ENCODE measurements around the gene AZGP1. TPM values are rescaled to one million over a fixed set of nuclear protein-coding genes. Genes with fewer than 3 reads are reported as not detected.
A peak's percentile ranks its signal among the peaks of the same experiment; 100 is the strongest.

The AZGP1 gene
- total and polyA plus RNA-seq, 2 of the 13 experiments (the other 11 are each of a cell fraction or from before 2014, with no cell fraction given) = 93.8 to 229 TPM

GRCh38 chr7:100003711-100004661 is 28.2 kb upstream of the AZGP1 start (continued):
- TF ChIP-seq ZNF687 (CRISPR knock-in tag; IDR thresholded peaks at IDR 0.05) (peak; percentile 94), ZNF280D (CRISPR knock-in tag; IDR thresholded peaks at IDR 0.05) (peak; percentile 78; the same call in 1 of the 2 replicates), KLF13 (CRISPR knock-in tag; IDR thresholded peaks at IDR 0.05) (no peak), ESRRA (CRISPR knock-in tag; IDR thresholded peaks at IDR 0.05; ENCODE audit: low read depth) (peak; percentile 92), SNAI1 (CRISPR knock-in tag; IDR thresholded peaks at IDR 0.05; ENCODE audit: borderline replicate concordance) (no peak), ATF4 (CRISPR knock-in tag; IDR thresholded peaks at IDR 0.05) (peak in 1 of 2 experiments; percentile 76; a peak in 2 of 4 replicates), ZNF749 (CRISPR knock-in tag; IDR thresholded peaks at IDR 0.05; ENCODE audit: borderline replicate concordance) (no peak), FOXO4 (CRISPR knock-in tag; conservative IDR thresholded peaks at IDR 0.05) (no peak)
- TF ChIP-seq, protein P1, sequence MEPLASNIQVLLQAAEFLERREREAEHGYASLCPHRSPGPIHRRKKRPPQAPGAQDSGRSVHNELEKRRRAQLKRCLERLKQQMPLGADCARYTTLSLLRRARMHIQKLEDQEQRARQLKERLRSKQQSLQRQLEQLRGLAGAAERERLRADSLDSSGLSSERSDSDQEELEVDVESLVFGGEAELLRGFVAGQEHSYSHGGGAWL (CRISPR knock-in tag; IDR thresholded peaks at IDR 0.05) = peak; percentile 29; the same call in 1 of the 2 replicates
- TF ChIP-seq, protein P2, sequence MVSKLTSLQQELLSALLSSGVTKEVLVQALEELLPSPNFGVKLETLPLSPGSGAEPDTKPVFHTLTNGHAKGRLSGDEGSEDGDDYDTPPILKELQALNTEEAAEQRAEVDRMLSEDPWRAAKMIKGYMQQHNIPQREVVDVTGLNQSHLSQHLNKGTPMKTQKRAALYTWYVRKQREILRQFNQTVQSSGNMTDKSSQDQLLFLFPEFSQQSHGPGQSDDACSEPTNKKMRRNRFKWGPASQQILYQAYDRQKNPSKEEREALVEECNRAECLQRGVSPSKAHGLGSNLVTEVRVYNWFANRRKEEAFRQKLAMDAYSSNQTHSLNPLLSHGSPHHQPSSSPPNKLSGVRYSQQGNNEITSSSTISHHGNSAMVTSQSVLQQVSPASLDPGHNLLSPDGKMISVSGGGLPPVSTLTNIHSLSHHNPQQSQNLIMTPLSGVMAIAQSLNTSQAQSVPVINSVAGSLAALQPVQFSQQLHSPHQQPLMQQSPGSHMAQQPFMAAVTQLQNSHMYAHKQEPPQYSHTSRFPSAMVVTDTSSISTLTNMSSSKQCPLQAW (CRISPR knock-in tag; IDR thresholded peaks at IDR 0.05) = peak; percentile 98
- TF ChIP-seq, protein P3, sequence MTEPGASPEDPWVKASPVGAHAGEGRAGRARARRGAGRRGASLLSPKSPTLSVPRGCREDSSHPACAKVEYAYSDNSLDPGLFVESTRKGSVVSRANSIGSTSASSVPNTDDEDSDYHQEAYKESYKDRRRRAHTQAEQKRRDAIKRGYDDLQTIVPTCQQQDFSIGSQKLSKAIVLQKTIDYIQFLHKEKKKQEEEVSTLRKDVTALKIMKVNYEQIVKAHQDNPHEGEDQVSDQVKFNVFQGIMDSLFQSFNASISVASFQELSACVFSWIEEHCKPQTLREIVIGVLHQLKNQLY (CRISPR knock-in tag; IDR thresholded peaks at IDR 0.05) = peak; percentile 93
- TF ChIP-seq, protein P4, sequence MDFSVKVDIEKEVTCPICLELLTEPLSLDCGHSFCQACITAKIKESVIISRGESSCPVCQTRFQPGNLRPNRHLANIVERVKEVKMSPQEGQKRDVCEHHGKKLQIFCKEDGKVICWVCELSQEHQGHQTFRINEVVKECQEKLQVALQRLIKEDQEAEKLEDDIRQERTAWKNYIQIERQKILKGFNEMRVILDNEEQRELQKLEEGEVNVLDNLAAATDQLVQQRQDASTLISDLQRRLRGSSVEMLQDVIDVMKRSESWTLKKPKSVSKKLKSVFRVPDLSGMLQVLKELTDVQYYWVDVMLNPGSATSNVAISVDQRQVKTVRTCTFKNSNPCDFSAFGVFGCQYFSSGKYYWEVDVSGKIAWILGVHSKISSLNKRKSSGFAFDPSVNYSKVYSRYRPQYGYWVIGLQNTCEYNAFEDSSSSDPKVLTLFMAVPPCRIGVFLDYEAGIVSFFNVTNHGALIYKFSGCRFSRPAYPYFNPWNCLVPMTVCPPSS (IDR thresholded peaks at IDR 0.05) = no peak

Measured in HepG2 (cell line).